ENCODE measurements around the gene MAST4. TPM values are rescaled to one million over a fixed set of nuclear protein-coding genes. Genes with fewer than 3 reads are reported as not detected.
A peak's percentile ranks its signal among the peaks of the same experiment; 100 is the strongest.
"Not testable (repeated sequence)": the region's sequence is repeated elsewhere in the genome, so short reads cannot be mapped to it uniquely, and the experiment has no call there.

MAST4 gene
- total RNA-seq, 2 donors from 2014 or later = 11.0 to 11.5 TPM

DNA sequence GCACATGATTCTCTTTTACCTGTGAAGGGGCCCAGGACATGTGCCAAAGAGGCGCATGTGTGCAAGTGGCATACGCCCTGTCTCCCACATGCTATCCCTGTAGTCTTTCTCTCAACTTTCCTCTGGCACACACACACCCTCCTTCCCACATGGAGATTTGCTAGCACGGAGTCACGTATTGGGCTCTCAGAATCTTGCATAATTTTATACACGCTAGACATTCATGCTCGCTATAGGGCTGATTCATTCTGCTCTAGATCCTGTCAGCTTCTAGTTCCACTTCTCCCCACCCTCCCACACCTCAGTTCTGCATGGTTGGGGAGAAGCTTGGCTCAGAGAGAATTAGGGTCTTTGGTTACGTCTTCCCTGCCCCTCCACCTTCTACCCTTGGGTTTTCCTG lies 527.6 kb downstream of the MAST4 start:
- Histone ChIP-seq H3K27me3 (ENCODE audit: control insufficient read depth, insufficient read depth, low read length, poor library complexity, severe bottlenecking) (peaks cover 37% of the 10 kb centered on the region), H3K4me3 (ENCODE audit: low read length) (no peak overlapping the region), H3K36me3 (ENCODE audit: control insufficient read depth, insufficient read depth, low read length) (no peaks in the 10 kb centered on the region), H3K9me3 (ENCODE audit: control insufficient read depth, low read length) (no peaks in the 10 kb centered on the region), H3K27ac (ENCODE audit: low read depth, low read length) (no peak overlapping the region), H3K4me1 (ENCODE audit: control insufficient read depth, insufficient read depth, low read length) (peaks cover 5% of the 10 kb centered on the region), H3K9ac (ENCODE audit: extremely low read depth, low read length, poor library complexity, severe bottlenecking) (no peak overlapping the region)
- H3K4me3 Mint-ChIP-seq = no peak overlapping the region
- DNase-seq = no peak
- WGBS, 2 experiments (ENCODE audit: insufficient coverage in 1 of 2, insufficient read length in 1 of 2) = 93 to 97% methylated on average over 4 to 7 of the region's 7 CpGs
- peaks cover 13% of the 10 kb centered on the region for H3K9me3 Mint-ChIP-seq
- TF ChIP-seq, protein P1, sequence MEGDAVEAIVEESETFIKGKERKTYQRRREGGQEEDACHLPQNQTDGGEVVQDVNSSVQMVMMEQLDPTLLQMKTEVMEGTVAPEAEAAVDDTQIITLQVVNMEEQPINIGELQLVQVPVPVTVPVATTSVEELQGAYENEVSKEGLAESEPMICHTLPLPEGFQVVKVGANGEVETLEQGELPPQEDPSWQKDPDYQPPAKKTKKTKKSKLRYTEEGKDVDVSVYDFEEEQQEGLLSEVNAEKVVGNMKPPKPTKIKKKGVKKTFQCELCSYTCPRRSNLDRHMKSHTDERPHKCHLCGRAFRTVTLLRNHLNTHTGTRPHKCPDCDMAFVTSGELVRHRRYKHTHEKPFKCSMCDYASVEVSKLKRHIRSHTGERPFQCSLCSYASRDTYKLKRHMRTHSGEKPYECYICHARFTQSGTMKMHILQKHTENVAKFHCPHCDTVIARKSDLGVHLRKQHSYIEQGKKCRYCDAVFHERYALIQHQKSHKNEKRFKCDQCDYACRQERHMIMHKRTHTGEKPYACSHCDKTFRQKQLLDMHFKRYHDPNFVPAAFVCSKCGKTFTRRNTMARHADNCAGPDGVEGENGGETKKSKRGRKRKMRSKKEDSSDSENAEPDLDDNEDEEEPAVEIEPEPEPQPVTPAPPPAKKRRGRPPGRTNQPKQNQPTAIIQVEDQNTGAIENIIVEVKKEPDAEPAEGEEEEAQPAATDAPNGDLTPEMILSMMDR (conservative IDR thresholded peaks at IDR 0.05) = no peak
- peaks cover 18% of the 10 kb centered on the region for H3K27me3 Mint-ChIP-seq (ENCODE audit: insufficient read depth)
- peak overlapping the region; percentile 49 for H3K27ac Mint-ChIP-seq
- peaks cover 13% of the 10 kb centered on the region for H3K36me3 Mint-ChIP-seq (ENCODE audit: low read depth)
- peaks cover 16% of the 10 kb centered on the region for H3K4me1 Mint-ChIP-seq

DNA sequence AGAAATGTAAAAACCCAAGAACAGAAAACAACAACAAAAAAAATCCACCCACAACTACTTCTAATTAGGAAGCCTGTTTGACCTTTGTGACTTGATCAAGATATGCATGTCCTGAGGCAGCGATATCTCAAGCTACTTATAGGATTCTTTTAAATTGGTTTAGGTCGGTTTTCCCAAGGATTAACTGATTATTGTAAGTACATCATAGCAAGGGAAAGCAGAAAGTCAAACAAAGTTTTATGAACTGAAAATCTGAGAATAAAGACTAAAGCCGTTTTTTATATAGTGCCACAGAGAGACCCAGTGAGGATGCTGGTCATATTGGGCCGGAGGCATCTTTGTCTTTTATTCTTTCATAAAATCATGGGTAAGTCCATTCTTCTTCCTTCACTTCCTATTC lies 528.4 kb downstream of the MAST4 start:
- Histone ChIP-seq H3K36me3 (ENCODE audit: control insufficient read depth, insufficient read depth, low read length) (no peaks in the 10 kb centered on the region), H3K4me1 (ENCODE audit: control insufficient read depth, insufficient read depth, low read length) (peaks cover 5% of the 10 kb centered on the region), H3K9me3 (ENCODE audit: control insufficient read depth, low read length) (no peaks in the 10 kb centered on the region), H3K27me3 (ENCODE audit: control insufficient read depth, insufficient read depth, low read length, poor library complexity, severe bottlenecking) (peaks cover 30% of the 10 kb centered on the region), H3K4me3 (ENCODE audit: low read length) (no peak overlapping the region), H3K9ac (ENCODE audit: extremely low read depth, low read length, poor library complexity, severe bottlenecking) (no peak overlapping the region), H3K27ac (ENCODE audit: low read depth, low read length) (no peak overlapping the region)
- 68 to 71% methylated on average over 3 to 4 of the region's 4 CpGs for WGBS, 2 experiments (ENCODE audit: insufficient coverage in 1 of 2, insufficient read length in 1 of 2)
- H3K4me1 Mint-ChIP-seq = peaks cover 16% of the 10 kb centered on the region
- peak overlapping the region; percentile 23 for H3K4me3 Mint-ChIP-seq
- H3K27ac Mint-ChIP-seq = peak overlapping the region; percentile 49
- H3K27me3 Mint-ChIP-seq (ENCODE audit: insufficient read depth) = peaks cover 18% of the 10 kb centered on the region
- H3K36me3 Mint-ChIP-seq (ENCODE audit: low read depth) = peaks cover 10% of the 10 kb centered on the region
- no peak for DNase-seq
- TF ChIP-seq, protein P1 (conservative IDR thresholded peaks at IDR 0.05) = no peak
- peaks cover 13% of the 10 kb centered on the region for H3K9me3 Mint-ChIP-seq

DNA sequence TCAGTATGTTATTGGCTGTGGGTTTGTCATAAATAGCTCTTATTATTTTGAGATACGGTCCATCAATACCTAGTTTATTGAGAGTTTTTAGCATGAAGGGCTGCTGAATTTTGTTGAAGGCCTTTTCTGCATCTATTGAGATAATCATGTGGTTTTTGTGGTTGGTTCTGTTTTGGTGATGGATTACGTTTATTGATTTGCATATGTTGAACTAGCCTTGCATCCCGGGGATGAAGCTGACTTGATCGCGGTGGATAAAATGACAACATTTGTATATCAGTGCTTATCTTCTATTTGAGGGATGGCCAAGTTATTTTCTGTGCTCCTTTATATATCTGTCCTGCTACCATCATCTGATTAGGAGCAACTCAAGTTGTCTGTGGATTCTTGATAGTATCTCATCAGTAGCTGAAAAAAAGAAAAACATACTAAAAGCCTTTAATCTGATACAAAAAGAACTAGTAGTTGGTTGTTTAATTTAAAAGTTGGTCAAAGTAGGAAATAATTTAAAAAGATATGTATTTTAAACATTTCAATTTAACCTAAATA lies 531.2 kb downstream of the MAST4 start:
- peaks cover 15% of the 10 kb centered on the region for H3K27me3 ChIP-seq (ENCODE audit: control insufficient read depth, insufficient read depth, low read length, poor library complexity, severe bottlenecking)
- Mint-ChIP-seq H3K4me1 (peaks cover 28% of the 10 kb centered on the region), H3K27me3 (ENCODE audit: insufficient read depth) (peaks cover 15% of the 10 kb centered on the region), H3K36me3 (ENCODE audit: low read depth) (peaks cover 10% of the 10 kb centered on the region), H3K9me3 (peaks cover 13% of the 10 kb centered on the region)
- H3K4me3 ChIP-seq (ENCODE audit: low read length); H3K36me3 ChIP-seq (ENCODE audit: control insufficient read depth, insufficient read depth, low read length); H3K27ac ChIP-seq (ENCODE audit: low read depth, low read length); H3K4me3 Mint-ChIP-seq; DNase-seq; H3K9ac ChIP-seq (ENCODE audit: extremely low read depth, low read length, poor library complexity, severe bottlenecking); H3K9me3 ChIP-seq (ENCODE audit: control insufficient read depth, low read length); H3K27ac Mint-ChIP-seq: not testable (repeated sequence)
- 96 to 100% methylated on average over 1 to 5 of the region's 5 CpGs for WGBS, 2 experiments (ENCODE audit: insufficient coverage in 1 of 2, insufficient read length in 1 of 2)
- H3K4me1 ChIP-seq (ENCODE audit: control insufficient read depth, insufficient read depth, low read length) = peaks cover 10% of the 10 kb centered on the region

DNA sequence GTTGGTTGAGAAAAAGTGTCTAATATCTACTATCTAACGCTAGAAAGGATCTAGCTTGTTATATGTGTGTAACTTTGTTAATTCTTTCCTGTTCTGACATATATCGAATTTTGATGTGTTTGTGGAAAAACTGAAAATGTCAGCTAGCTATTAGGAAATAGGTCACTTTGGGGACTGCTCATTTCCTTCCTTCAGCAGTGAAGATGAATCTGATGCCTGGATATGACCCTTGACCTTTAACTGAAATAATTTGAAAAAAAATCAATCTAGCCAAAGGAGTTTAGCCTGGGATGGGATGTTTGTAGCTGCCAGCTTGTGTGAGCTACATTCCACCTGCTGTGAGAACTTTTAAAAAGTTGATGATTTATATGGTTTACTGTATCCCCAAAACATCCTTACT lies 533.6 kb downstream of the MAST4 start:
- WGBS, 2 experiments (ENCODE audit: insufficient coverage in 1 of 2, insufficient read length in 1 of 2) = 97 to 100% methylated on average over 2 of the region's 2 CpGs
- Mint-ChIP-seq H3K27ac (no peak overlapping the region), H3K9me3 (peaks cover 13% of the 10 kb centered on the region), H3K36me3 (ENCODE audit: low read depth) (peaks cover 10% of the 10 kb centered on the region), H3K27me3 (ENCODE audit: insufficient read depth) (peaks cover 7% of the 10 kb centered on the region), H3K4me1 (peaks cover 16% of the 10 kb centered on the region), H3K4me3 (no peak overlapping the region)
- peaks cover 6% of the 10 kb centered on the region for H3K36me3 ChIP-seq (ENCODE audit: control insufficient read depth, insufficient read depth, low read length)
- H3K27me3 ChIP-seq (ENCODE audit: control insufficient read depth, insufficient read depth, low read length, poor library complexity, severe bottlenecking) = no peaks in the 10 kb centered on the region
- no peak overlapping the region for H3K27ac ChIP-seq (ENCODE audit: low read depth, low read length)
- DNase-seq = no peak
- H3K9me3 ChIP-seq (ENCODE audit: control insufficient read depth, low read length) = no peaks in the 10 kb centered on the region
- no peak overlapping the region for H3K9ac ChIP-seq (ENCODE audit: extremely low read depth, low read length, poor library complexity, severe bottlenecking)
- H3K4me1 ChIP-seq (ENCODE audit: control insufficient read depth, insufficient read depth, low read length) = peaks cover 5% of the 10 kb centered on the region
- no peak overlapping the region for H3K4me3 ChIP-seq (ENCODE audit: low read length)
- TF ChIP-seq, protein P1 (conservative IDR thresholded peaks at IDR 0.05) = no peak

Measured in endodermal cell (in vitro differentiated cells).